ENCODE results near the gene POLD3.

DNA sequence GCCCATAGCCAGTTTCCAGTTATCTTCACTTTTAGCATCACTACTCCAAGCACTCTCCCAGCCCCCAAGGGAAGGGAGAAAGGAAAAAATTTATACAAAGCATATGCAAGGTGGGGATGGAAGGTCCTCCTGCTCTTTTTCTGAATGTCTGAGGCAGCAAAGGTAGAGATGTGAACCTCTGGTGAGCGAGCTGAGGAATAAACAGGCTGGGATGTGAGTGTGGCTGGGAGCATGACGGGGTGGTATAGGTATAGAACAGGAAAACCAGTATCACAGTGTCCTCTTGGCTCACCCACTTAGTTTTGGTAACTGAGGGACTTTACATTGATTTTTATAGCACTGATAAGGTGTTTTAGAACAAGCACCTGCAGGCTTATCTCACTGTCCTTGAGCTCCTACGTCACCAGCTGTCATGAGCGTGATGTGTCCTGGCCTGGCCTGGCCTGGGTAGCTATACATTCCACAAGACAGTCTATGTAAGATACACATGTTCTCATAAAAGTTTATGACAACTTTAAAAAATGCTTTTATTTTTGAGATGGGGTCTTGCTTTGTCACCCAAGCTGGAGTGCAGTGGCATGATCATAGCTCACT is 10.3 kb upstream of the POLD3 start:
- TF ChIP-seq, protein P1, sequence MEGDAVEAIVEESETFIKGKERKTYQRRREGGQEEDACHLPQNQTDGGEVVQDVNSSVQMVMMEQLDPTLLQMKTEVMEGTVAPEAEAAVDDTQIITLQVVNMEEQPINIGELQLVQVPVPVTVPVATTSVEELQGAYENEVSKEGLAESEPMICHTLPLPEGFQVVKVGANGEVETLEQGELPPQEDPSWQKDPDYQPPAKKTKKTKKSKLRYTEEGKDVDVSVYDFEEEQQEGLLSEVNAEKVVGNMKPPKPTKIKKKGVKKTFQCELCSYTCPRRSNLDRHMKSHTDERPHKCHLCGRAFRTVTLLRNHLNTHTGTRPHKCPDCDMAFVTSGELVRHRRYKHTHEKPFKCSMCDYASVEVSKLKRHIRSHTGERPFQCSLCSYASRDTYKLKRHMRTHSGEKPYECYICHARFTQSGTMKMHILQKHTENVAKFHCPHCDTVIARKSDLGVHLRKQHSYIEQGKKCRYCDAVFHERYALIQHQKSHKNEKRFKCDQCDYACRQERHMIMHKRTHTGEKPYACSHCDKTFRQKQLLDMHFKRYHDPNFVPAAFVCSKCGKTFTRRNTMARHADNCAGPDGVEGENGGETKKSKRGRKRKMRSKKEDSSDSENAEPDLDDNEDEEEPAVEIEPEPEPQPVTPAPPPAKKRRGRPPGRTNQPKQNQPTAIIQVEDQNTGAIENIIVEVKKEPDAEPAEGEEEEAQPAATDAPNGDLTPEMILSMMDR (IDR thresholded peaks at IDR 0.05) = no peak
- TF ChIP-seq POLR2A (IDR thresholded peaks at IDR 0.05) = peak in 2 of 3 donors; percentile 63 to 64

Data from body of pancreas (tissue), 4 donors.